K562 (cell line): Measurements from ENCODE around the gene SLC38A8. TPM values are rescaled to one million over a fixed set of nuclear protein-coding genes. Genes with fewer than 3 reads are reported as not detected.

Source experiments
- ATAC-seq: fragments of 200-7000 bp; cut with Tn5 transposase; 3 replicates; pipeline ENCODE4 v1.9.1; 2020; ENCODE audit warnings: moderate library complexity
- BruUV-seq: library from RNA; stranded (reverse); fragments of 400-500 nt; replicated peaks from 2 replicates; lab custom pipeline; 2021; lab: Mats Ljungman, UMichigan
- CTCF ChIA-PET: fragments of 300-600 bp; formaldehyde crosslinking; extraction: SDS; loops from one replicate; lab custom pipeline; 2021; ENCODE audit warnings: low intra/inter-chr PET ratio; lab: Yijun Ruan, JAX
- POLR2A ChIA-PET: fragments of 300-600, 350-650 bp; sonication (Branson Sonifier 250); formaldehyde crosslinking; extraction: SDS; loops from one replicate; lab custom pipeline; 2021; ENCODE audit warnings: antibody characterized with exemption, inconsistent platforms; lab: Yijun Ruan, JAX
- DNase-seq, 4 experiments: peaks; one replicate each; pipeline versions ENCODE4 v3.0.0 to v3.0.0-alpha.2; 2011 to 2018; ENCODE audit warnings: low spot score in 3 of 4, mixed read lengths in 3 of 4; ENCODE audit errors: extremely low read depth in 1 of 4
- FAIRE-seq: peaks from 2 replicates; lab custom pipeline; 2011; peaks lifted over from hg19 to GRCh38; lab: Jason Lieb, UNC
- H2AFZ ChIP-seq: 2 replicates; pipeline ENCODE4 v1.6.0; 2011; ENCODE audit warnings: low read depth, low read length, control low read depth, inconsistent platforms
- H3K27ac ChIP-seq: fragments of 200-600 bp; 3 replicates; pipeline ENCODE4 v1.8.0; 2011; ENCODE audit warnings: low read depth, mild to moderate bottlenecking, control low read depth, inconsistent platforms, low read length, moderate library complexity, mixed read lengths; ENCODE audit errors: extremely low read depth
- H3K27me3 ChIP-seq, 2 experiments: fragments of 300-600 bp in 1 of 2; 2 replicates in 1 of 2; 3 replicates in 1 of 2; pipeline versions ENCODE4 v1.6.0 to v1.8.0; 2011; ENCODE audit warnings: inconsistent platforms in 2 of 2, low read length in 2 of 2, mild to moderate bottlenecking in 1 of 2, mixed read lengths in 1 of 2, moderate library complexity in 1 of 2; ENCODE audit not compliant: control insufficient read depth in 2 of 2, insufficient read depth in 2 of 2
- H3K36me3 ChIP-seq: fragments of 300-600 bp; 3 replicates; pipeline ENCODE4 v1.8.0; 2011; ENCODE audit warnings: mild to moderate bottlenecking, low read length, inconsistent platforms; ENCODE audit not compliant: control insufficient read depth, insufficient read depth
- H3K4me1 ChIP-seq, 2 experiments: fragments of 200-600 bp in 1 of 2; replicated peaks in 1 of 2; 2 replicates in 1 of 2; 3 replicates in 1 of 2; pipeline versions ENCODE4 v1.5.1 to v1.8.0; 2011; ENCODE audit warnings: inconsistent platforms in 2 of 2, low read length in 2 of 2, mild to moderate bottlenecking in 1 of 2, mixed read lengths in 1 of 2, moderate library complexity in 1 of 2; ENCODE audit not compliant: control insufficient read depth in 2 of 2, insufficient read depth in 2 of 2
- H3K4me2 ChIP-seq: 2 replicates; pipeline ENCODE4 v1.6.1; 2011; ENCODE audit warnings: low read length, control low read depth, inconsistent platforms, mixed read lengths; ENCODE audit not compliant: insufficient read depth
- H3K4me3 ChIP-seq: fragments of 200-600 bp; sonication (generic), shearing (Covaris generic); 2 replicates; pipeline ENCODE4 v1.5.1; 2016; ENCODE audit warnings: control low read depth, inconsistent platforms
- H3K79me2 ChIP-seq: fragments of 200-600 bp; 3 replicates; pipeline ENCODE4 v1.8.0; 2011; ENCODE audit warnings: low read length, inconsistent platforms; ENCODE audit not compliant: control insufficient read depth, insufficient read depth
- H3K9ac ChIP-seq, 2 experiments: 2 replicates each; pipeline versions ENCODE4 v1.6.0 to v1.6.1; 2011; ENCODE audit warnings: low read depth in 2 of 2, low read length in 2 of 2, control low read depth in 1 of 2, inconsistent platforms in 1 of 2, mild to moderate bottlenecking in 1 of 2, mixed read lengths in 1 of 2; ENCODE audit not compliant: insufficient read depth in 1 of 2
- H3K9me1 ChIP-seq: one replicate; pipeline ENCODE4 v1.6.0; 2011; ENCODE audit warnings: inconsistent platforms, mild to moderate bottlenecking, low read length, moderate library complexity; ENCODE audit not compliant: control insufficient read depth, insufficient read depth
- H3K9me3 ChIP-seq: replicated peaks from 2 replicates; pipeline ENCODE4 v1.5.1; 2011; ENCODE audit warnings: low read depth, low read length, inconsistent platforms; ENCODE audit not compliant: control insufficient read depth, insufficient read depth
- H4K20me1 ChIP-seq: replicated peaks from 2 replicates; pipeline ENCODE4 v1.6.1; 2011; ENCODE audit warnings: low read length, inconsistent platforms, mixed read lengths; ENCODE audit not compliant: control insufficient read depth, insufficient read depth
- CBX3 ChIP-seq, 2 experiments: IDR thresholded peaks; 1 replicate in 1 of 2; 2 replicates in 1 of 2; pipeline ENCODE4 v1.6.1; 2012; ENCODE audit warnings: inconsistent platforms in 2 of 2, low read length in 2 of 2, borderline replicate concordance in 1 of 2, control low read depth in 1 of 2
- MCM3 ChIP-seq: fragments of 450-650 bp; IDR thresholded peaks from 2 replicates; pipeline ENCODE4 v1.6.1; 2016
- SIN3A ChIP-seq, 2 experiments: fragments of 150-350 bp in 1 of 2; IDR thresholded peaks; 2 replicates each; pipeline ENCODE4 v1.6.1; 2011 to 2016; ENCODE audit warnings: borderline replicate concordance in 2 of 2, low read depth in 2 of 2, low read length in 2 of 2, mild to moderate bottlenecking in 2 of 2, moderate library complexity in 2 of 2; ENCODE audit not compliant: control insufficient read depth in 1 of 2
- TCF7L2 ChIP-seq: fragments of 150-350 bp; IDR thresholded peaks from 2 replicates; pipeline ENCODE4 v1.6.1; 2016; ENCODE audit warnings: low read depth, mild to moderate bottlenecking, low read length, moderate library complexity
- U2AF1 ChIP-seq: fragments of 200-400 bp; formaldehyde crosslinking; optimal IDR thresholded peaks from 2 replicates; pipeline ENCODE3; 2017; ENCODE audit warnings: mild to moderate bottlenecking, low read depth, low read length, moderate library complexity
- ZFP1 ChIP-seq: fragments of 450-650 bp; formaldehyde crosslinking; IDR thresholded peaks from 2 replicates; pipeline ENCODE4 v1.4.0; 2020; ENCODE audit warnings: mild to moderate bottlenecking, mixed read lengths
- ZNF561 ChIP-seq: fragments of 450-650 bp; formaldehyde crosslinking; conservative IDR thresholded peaks from 2 replicates; pipeline ENCODE4 v1.4.0; 2020; ENCODE audit warnings: mild to moderate bottlenecking, moderate library complexity
- WGBS: fragments of 100-300 bp; shearing (Covaris generic); methylation state at CpG from one replicate; pipeline ENCODE4 v1.1.6; 2016; ENCODE audit warnings: low coverage, mixed read lengths; ENCODE audit not compliant: insufficient coverage; ENCODE audit errors: missing lambda C conversion rate; 5-methylcytosine and 5-hydroxymethylcytosine counted together
- in situ Hi-C: fragments of 300-500 bp; cut with MboI; formaldehyde crosslinking; loops from 4 replicates; pipeline ENCODE4 v1.15.0; 2018; ENCODE audit warnings: inconsistent platforms, mixed read lengths
- intact Hi-C: fragments of 100-400 bp; cut with micrococcal nuclease; formaldehyde crosslinking; loops from 2 replicates; pipeline ENCODE4 v1.14.2; 2022
- polyA plus RNA-seq, 8 experiments: library from polyadenylated mRNA; depleted of rRNA in 4 of 8; stranded (reverse) in 5 of 8; unstranded in 3 of 8; fragments of >200 nt; fragmentation: Nextera tagmentation in 2 of 8; fragmentation: Illumina TruSeq in 1 of 8; extraction: Ambion mirVana in 2 of 8; extraction: Trizol in 1 of 8; gene quantifications; 2 replicates each; pipeline versions ENCODE4 v1.2.1 to v1.2.3, GENCODE V29; 2011 to 2014; ENCODE audit warnings: inconsistent platforms in 1 of 8, missing spikeins in 1 of 8
- total RNA-seq, 7 experiments: library from RNA; depleted of rRNA in 6 of 7; stranded (reverse); fragments of >200 nt in 6 of 7; fragmentation: Illumina TruSeq in 2 of 7; extraction: Trizol in 2 of 7; gene quantifications; 2 replicates each; pipeline versions ENCODE4 v1.2.1 to v1.2.3, GENCODE V29; 2011 to 2021; ENCODE audit warnings: low replicate concordance in 1 of 7

Gene SLC38A8
- total and polyA plus RNA-seq, 9 of the 15 experiments (the other 6 are each of a cell fraction or from before 2014, with no cell fraction given), result 0.28 TPM; not detected in 8

GRCh38 chr16:84020353-84020752 lies 22.2 kb downstream of the SLC38A8 start:
- Histone ChIP-seq H3K4me3 (no peak overlapping the region), H3K9ac (no peak overlapping the region), H3K4me1 (peaks cover 0 to under 1% of the 10 kb centered on the region in 2 experiments; a peak in 1 of 5 replicates), H3K9me1 (peaks cover 3% of the 10 kb centered on the region), H3K9me3 (peaks cover 11% of the 10 kb centered on the region), H3K27ac (no peak overlapping the region), H3K27me3 (peaks cover 46 to 79% of the 10 kb centered on the region in 2 experiments), H3K36me3 (no peaks in the 10 kb centered on the region), H3K79me2 (no peaks in the 10 kb centered on the region), H4K20me1 (0 out of 2 replicates have a peak, but pooled peaks cover 2% of the 10 kb centered on the region), H3K4me2 (no peak overlapping the region), H2AFZ (no peak overlapping the region)
- FAIRE-seq, result no peak
- CTCF ChIA-PET, result no interaction called here
- no TSS peak for BruUV-seq
- in situ Hi-C loops (no loop called here), intact Hi-C loops (no loop called here)
- TF ChIP-seq MCM3, result no peak
- no peak for TF ChIP-seq TCF7L2
- TF ChIP-seq SIN3A (IDR thresholded peaks at IDR 0.05; ENCODE audit: borderline replicate concordance in 2 of 2, control insufficient read depth in 1 of 2, low read depth in 2 of 2, low read length in 2 of 2), result no peak
- no peak for TF ChIP-seq U2AF1
- 7% methylated on average over 9 of the region's 9 CpGs for WGBS
- no peak for DNase-seq
- POLR2A ChIA-PET, result interaction anchor here (0.6 kb wide), 1 partner anchor 98 kb away, joined by 3 read pairs; no protein-coding TSS in a partner anchor
- no peak for ATAC-seq

GRCh38 chr16:84018710-84019109 lies 23.9 kb downstream of the SLC38A8 start:
- no peak overlapping the region for H3K9ac ChIP-seq
- no TSS peak for BruUV-seq
- DNase-seq, result no peak
- in situ Hi-C loops, result no loop called here
- H2AFZ ChIP-seq, result no peak overlapping the region
- no peaks in the 10 kb centered on the region for H3K36me3 ChIP-seq
- ChIA-PET CTCF (no interaction called here), POLR2A (interaction anchor here (1.6 kb wide), 1 partner anchor 9 kb away, joined by 4 read pairs; no protein-coding TSS in a partner anchor)
- H4K20me1 ChIP-seq, result no peaks in the 10 kb centered on the region
- H3K9me1 ChIP-seq, result no peaks in the 10 kb centered on the region
- no peaks in the 10 kb centered on the region for H3K79me2 ChIP-seq
- no peak overlapping the region for H3K27ac ChIP-seq
- WGBS, result 0% methylated on average over 4 of the region's 4 CpGs
- no peak overlapping the region for H3K4me2 ChIP-seq
- ATAC-seq, result no peak
- FAIRE-seq, result no peak
- intact Hi-C loops, result no loop called here
- H3K9me3 ChIP-seq, result peaks cover 11% of the 10 kb centered on the region
- H3K4me1 ChIP-seq, result peaks cover 6 to 10% of the 10 kb centered on the region in 2 experiments; a peak in 3 of 5 replicates
- no peak overlapping the region for H3K4me3 ChIP-seq
- peaks cover 36 to 62% of the 10 kb centered on the region in 2 experiments for H3K27me3 ChIP-seq
- TF ChIP-seq ZNF561, result no peak
- TF ChIP-seq CBX3 (IDR thresholded peaks at IDR 0.05; ENCODE audit: borderline replicate concordance in 1 of 2, low read length in 2 of 2), result peak in 1 of 2 experiments; percentile 54; a peak in 1 of 3 replicates
- peak; percentile 80 for TF ChIP-seq ZFP1 (CRISPR knock-in tag)
